ENCODE data around the gene WIF1. TPM values are rescaled to one million over a fixed set of nuclear protein-coding genes. Genes with fewer than 3 reads are reported as not detected.

The WIF1 gene
- polyA plus RNA-seq, 1 donor (not counting 4 experiments of a cell fraction or from before 2014, with no cell fraction given), result not detected

- Histone ChIP-seq H3K9me1 (ENCODE audit: control insufficient read depth, extremely low read depth, insufficient read depth, low read length) (no peaks in the 10 kb centered on the region), H3K36me3 (ENCODE audit: control insufficient read depth in 2 of 2, extremely low read depth in 1 of 2, insufficient read depth in 2 of 2, low read length in 2 of 2) (no peaks in the 10 kb centered on the region), H3K27ac (ENCODE audit: control insufficient read depth, insufficient read depth, low read length) (no peak overlapping the region), H3K9me3 (ENCODE audit: control insufficient read depth, low read depth, low read length) (no peaks in the 10 kb centered on the region), H3K79me2 (ENCODE audit: control insufficient read depth, insufficient read depth, low read length) (no peaks in the 10 kb centered on the region), H3K4me2 (ENCODE audit: control insufficient read depth, extremely low read depth, insufficient read depth, low read depth, low read length) (no peak overlapping the region), H3K4me1 (ENCODE audit: control insufficient read depth, extremely low read depth, insufficient read depth, low read length) (no peaks in the 10 kb centered on the region), H2AFZ (ENCODE audit: control insufficient read depth, low read length) (no peak overlapping the region), H3K4me3 (ENCODE audit: control insufficient read depth in 2 of 3, extremely low read depth in 1 of 3, insufficient read depth in 2 of 3, low read depth in 1 of 3, low read length in 3 of 3) (no peak overlapping the region), H3K27me3 (ENCODE audit: control insufficient read depth, extremely low read depth, insufficient read depth, low read length) (peaks cover 50% of the 10 kb centered on the region), H3K9ac (ENCODE audit: control insufficient read depth, extremely low read depth, insufficient read depth, low read length) (no peak overlapping the region), H4K20me1 (ENCODE audit: control insufficient read depth, extremely low read depth, insufficient read depth, low read length) (no peaks in the 10 kb centered on the region)
- no peak for TF ChIP-seq EZH2 (IDR thresholded peaks at IDR 0.05; ENCODE audit: low read length)
- peak; percentile 20 to 52 (median 48) for TF ChIP-seq CTCF (optimal IDR thresholded peaks at IDR 0.05 in 1 of 3, IDR thresholded peaks at IDR 0.05 in 1 of 3, conservative IDR thresholded peaks at IDR 0.05 in 1 of 3; ENCODE audit: extremely low read depth in 1 of 3, insufficient read depth in 2 of 3, low read length in 3 of 3)
- no peak for FAIRE-seq
- dilution Hi-C loops (cut with MboI; ENCODE audit: extremely low pct_ligation_motif_present, low sequenced_read_pairs), result no loop called here
- DNase-seq (ENCODE audit: low read depth, low spot score), result no peak
Observed at GRCh38 chr12:65123435-65124063, 2.4 kb upstream of the WIF1 start.

DNA sequence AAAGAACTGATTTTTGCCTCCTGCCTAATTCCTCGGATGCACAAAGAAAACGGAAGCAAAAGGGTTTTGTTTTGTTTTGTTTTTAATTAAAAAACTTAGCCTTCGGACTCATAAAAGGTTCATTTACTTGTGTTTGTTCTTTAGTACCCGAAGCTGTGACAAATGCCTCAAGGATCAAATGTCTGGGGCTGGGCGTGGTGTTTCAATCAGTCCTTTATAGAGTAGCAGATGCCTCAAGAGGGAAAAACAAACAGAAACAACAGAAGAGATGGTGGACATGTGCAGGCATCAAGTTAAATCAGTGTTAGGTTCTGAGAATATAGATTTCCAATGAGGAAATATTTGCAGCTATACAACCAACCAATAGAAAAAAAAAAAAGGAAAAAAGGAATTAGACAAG, 1.6 kb upstream of the WIF1 start:
- peaks cover 58% of the 10 kb centered on the region for H3K27me3 ChIP-seq (ENCODE audit: control insufficient read depth, extremely low read depth, insufficient read depth, low read length)
- H3K79me2 ChIP-seq (ENCODE audit: control insufficient read depth, insufficient read depth, low read length), result no peaks in the 10 kb centered on the region
- H2AFZ ChIP-seq (ENCODE audit: control insufficient read depth, low read length), result no peak overlapping the region

More for the DNA sequence above, 1.6 kb upstream of the WIF1 start:
- FAIRE-seq, result no peak
- no peak for DNase-seq (ENCODE audit: low read depth, low spot score)
- Histone ChIP-seq H3K9me1 (ENCODE audit: control insufficient read depth, extremely low read depth, insufficient read depth, low read length) (no peaks in the 10 kb centered on the region), H4K20me1 (ENCODE audit: control insufficient read depth, extremely low read depth, insufficient read depth, low read length) (no peaks in the 10 kb centered on the region), H3K27ac (ENCODE audit: control insufficient read depth, insufficient read depth, low read length) (no peak overlapping the region), H3K4me3 (ENCODE audit: control insufficient read depth in 2 of 3, extremely low read depth in 1 of 3, insufficient read depth in 2 of 3, low read depth in 1 of 3, low read length in 3 of 3) (no peak overlapping the region), H3K36me3 (ENCODE audit: control insufficient read depth in 2 of 2, extremely low read depth in 1 of 2, insufficient read depth in 2 of 2, low read length in 2 of 2) (no peaks in the 10 kb centered on the region), H3K9me3 (ENCODE audit: control insufficient read depth, low read depth, low read length) (no peaks in the 10 kb centered on the region), H3K9ac (ENCODE audit: control insufficient read depth, extremely low read depth, insufficient read depth, low read length) (no peak overlapping the region), H3K4me1 (ENCODE audit: control insufficient read depth, extremely low read depth, insufficient read depth, low read length) (no peaks in the 10 kb centered on the region), H3K4me2 (ENCODE audit: control insufficient read depth, extremely low read depth, insufficient read depth, low read depth, low read length) (no peak overlapping the region)
- dilution Hi-C loops (cut with MboI; ENCODE audit: extremely low pct_ligation_motif_present, low sequenced_read_pairs), result no loop called here
- no peak for TF ChIP-seq EZH2 (IDR thresholded peaks at IDR 0.05; ENCODE audit: low read length)
- TF ChIP-seq CTCF (optimal IDR thresholded peaks at IDR 0.05 in 1 of 3, IDR thresholded peaks at IDR 0.05 in 1 of 3, conservative IDR thresholded peaks at IDR 0.05 in 1 of 3; ENCODE audit: extremely low read depth in 1 of 3, insufficient read depth in 2 of 3, low read length in 3 of 3), result no peak

All from keratinocyte (primary cell).